Activated CD4-positive, CD25-positive, alpha-beta regulatory T cell treated with anti-CD3 and anti-CD28 coated beads, Interleukin-2, amount 50 U/mL, for 16 hours (primary cell): Measurements from ENCODE around the gene SS18L1.

Experiments
- DNase-seq: peaks from one replicate; pipeline ENCODE4 v3.0.0-alpha.2; 2020; ENCODE audit warnings: low read depth, low spot score

SS18L1 gene

DNA sequence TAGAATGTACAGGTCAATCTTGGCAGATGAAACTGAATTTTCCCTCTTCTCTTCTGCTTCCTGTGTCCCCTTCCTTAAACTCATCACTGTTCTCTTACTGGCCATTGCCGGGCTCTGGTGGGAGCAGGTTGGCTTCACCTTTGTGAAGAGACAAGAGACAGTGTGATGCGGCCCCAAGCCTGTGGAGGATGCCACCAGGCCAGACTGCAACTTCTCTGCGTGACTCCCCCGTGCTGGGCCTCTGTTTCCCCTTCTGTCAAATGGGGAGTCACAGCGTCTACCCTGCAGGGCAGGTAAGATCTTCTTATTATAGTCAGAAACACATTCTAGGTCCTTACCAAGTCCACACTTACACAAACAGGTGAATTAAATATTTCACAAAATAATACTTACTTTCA lies 23.2 kb upstream of the SS18L1 start:
- no peak for DNase-seq

GRCh38 chr20:62120990-62121775 lies 22.4 kb upstream of the SS18L1 start:
- no peak for DNase-seq

- DNase-seq = peak; percentile 90
Measured at GRCh38 chr20:62121776-62122653, 21.6 kb upstream of the SS18L1 start, which contains the start of gene LSM14B. Gene LSM14B (plus strand): TSS chr20:62122475. CDS start chr20:62122667, 192 bp downstream.

GRCh38 chr20:62122654-62123449 lies 20.7 kb upstream of the SS18L1 start:
- DNase-seq = peak; percentile 11

DNA sequence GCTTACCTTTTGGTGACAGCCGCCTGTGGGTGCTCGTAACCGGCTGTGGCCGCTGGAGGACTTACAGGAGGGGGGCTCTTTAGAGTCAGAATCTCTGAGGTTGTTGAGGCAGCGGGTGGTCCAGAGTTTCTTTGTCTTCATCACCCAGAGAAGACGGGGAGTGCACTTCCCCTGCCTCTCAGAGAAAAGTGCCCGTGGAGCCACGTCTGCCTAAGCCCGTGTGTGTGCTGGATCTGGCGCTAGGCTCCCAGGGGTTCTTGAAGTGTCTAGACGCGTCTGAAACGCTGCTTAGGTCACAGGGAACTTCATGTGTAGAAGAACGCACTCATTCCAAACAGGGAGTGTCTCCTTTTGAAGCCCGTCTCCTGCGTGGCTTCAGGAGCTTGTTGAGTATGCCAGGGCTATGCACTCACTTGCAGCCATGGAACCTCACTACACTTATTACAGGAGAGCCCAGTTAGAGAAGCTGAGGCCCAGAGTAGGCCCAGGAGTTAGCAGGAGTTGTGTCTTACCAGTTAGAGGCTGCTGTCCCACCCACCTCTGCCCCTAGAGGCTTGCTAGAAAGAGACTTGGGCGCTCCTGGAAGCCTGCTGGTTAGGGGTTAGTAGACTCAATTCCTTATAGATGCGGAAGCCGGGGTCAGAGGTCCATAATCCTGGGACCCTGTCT lies 20.0 kb upstream of the SS18L1 start:
- DNase-seq = no peak

DNA sequence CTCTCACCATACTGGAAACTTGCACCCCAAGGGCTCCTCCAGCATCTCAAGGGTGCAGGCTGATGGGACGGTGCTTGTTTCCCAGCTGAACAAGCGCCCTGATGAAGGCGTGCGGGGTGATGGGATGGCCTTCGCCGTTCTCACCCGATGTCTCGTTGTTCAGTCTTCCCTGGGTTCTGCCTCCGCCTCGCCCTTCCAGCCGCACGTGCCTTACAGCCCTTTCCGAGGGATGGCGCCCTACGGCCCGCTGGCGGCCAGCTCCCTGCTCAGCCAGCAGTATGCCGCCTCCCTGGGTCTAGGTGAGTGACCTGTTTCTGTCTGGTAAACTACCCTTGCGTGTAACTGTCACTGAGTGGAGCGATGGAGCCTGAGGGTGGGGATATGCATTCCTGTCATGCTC lies 17.4 kb upstream of the SS18L1 start:
- DNase-seq = no peak

GRCh38 chr20:62127799-62128198 lies 15.8 kb upstream of the SS18L1 start:
- no peak for DNase-seq

- no peak for DNase-seq
Measured at GRCh38 chr20:62128502-62128901, 15.1 kb upstream of the SS18L1 start.

- no peak for DNase-seq
Measured at GRCh38 chr20:62129731-62130531, 13.6 kb upstream of the SS18L1 start.

DNA sequence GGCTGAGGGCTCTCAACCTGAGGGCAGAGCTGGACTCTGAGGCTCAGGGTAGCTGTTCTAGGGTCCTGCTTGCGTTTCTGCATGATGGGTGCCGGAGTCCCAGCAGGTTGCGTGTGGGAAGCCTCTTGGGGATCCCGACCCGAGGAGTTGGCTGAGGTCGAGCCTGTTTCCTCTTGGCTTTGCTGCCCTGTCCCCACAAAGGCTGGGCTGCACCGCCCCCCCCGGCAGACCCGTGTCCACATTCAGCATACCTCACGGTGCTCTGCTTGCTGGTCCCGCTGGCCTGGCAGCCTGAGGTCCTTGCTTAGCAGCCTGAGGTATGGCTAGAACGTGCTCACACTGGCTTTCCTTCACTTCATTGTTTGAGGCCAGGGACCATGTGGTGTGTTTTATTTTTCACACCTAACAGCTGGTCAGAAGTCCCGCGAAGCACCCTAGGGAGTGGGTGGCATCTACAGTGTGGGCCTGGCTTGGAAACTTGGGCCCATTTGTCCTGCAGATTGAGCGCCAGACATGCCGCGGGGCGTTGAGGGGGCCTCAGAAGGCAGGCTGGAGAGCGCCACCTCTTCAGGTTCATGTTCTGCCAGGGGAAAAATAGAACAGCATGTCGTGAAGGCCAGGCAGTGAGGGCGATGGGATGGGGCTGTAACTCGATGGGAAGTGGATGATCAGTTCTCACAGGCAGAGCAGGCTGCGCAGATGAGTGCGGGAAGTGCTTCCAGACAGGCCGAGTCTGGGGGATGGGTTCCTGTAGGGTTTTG lies 11.8 kb upstream of the SS18L1 start:
- DNase-seq = no peak

DNA sequence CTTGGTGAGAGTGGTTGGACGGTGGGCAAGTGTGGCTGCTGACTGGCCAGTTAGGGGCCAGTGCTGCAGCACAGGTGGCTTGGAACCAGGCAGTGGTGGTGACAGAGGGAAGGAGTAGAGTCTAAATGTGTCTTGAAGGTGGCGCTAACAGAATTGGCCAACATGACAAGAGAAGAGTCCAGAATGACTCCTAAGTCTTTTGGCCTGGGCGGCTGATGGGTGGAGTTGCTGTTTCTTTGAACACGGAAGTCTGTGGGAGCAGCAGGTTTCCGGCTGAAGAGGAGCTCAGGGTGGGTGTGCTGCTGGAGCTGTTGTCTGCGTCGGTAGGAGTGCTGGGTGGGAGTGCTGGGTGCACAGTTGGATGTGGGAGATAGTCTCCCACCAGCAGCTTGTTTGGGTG lies 11.1 kb upstream of the SS18L1 start:
- no peak for DNase-seq

- no peak for DNase-seq
Measured at GRCh38 chr20:62133051-62133845, 10.3 kb upstream of the SS18L1 start.

- DNase-seq = no peak
Measured at GRCh38 chr20:62133864-62134263, 9.7 kb upstream of the SS18L1 start.

DNA sequence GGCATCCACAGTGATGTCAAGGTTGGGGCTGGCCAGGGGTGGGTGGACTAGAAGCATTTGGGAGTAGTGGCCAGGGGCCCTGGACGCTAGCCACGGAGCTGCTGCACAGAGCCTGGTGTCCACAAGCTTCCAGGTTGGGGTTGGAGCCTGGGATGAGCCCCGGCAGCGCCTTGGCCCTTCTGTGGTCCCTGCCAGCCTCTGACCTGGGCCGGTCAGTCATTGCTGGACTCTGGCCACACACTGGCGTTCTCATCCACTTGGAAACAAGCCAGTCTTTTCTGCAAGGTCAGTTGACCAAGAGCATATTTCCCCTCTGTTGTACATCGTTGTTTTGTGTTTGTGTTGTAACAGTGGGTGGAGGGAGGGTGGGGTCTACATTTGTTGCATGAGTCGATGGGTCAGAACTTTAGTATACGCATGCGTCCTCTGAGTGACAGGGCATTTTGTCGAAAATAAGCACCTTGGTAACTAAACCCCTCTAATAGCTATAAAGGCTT lies 8.8 kb upstream of the SS18L1 start:
- DNase-seq = no peak

GRCh38 chr20:62135573-62136266 lies 7.8 kb upstream of the SS18L1 start:
- no peak for DNase-seq

DNA sequence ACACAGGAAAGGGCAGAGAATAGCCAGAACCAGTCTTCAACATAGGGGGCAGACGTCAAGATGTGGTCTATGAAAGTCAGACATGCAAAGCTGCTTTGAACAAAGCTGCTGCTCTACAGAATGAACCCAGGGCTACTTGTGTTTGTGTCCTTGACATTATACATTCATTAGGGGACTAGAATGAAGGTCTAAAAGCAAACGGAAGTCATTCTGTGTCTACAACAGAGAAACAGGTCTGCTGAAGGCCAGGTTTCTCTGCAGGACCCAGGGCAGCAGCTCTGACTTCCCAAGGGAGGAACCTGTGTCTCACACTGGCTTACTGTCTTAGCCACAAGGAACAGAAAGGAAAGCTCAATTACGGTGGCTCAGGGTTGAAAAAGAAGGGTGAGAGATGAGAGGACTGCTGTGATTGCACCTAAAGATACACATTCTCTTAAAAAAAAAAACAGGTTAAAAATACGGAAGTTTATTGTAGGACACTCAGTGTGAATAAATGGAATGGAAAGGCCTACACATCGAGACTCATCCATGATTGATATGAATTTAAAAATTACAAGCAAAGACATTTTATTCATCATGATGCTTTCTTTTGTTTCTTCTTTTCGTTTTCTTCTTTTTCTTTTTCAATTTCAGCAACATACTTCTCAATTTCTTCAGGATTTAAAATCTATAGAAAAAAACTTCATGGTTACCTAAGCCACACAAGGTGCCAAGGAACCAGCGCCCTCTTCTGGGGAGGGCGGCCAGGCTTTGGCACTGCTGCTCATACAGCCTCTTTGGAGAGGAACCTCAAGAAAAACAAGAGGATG lies 7.1 kb upstream of the SS18L1 start:
- DNase-seq = peak; percentile 31

- DNase-seq = no peak
Measured at GRCh38 chr20:62137092-62137384, 6.5 kb upstream of the SS18L1 start.
